ENCODE data around the gene FAM210B.
"Not testable (repeated sequence)": the region's sequence is repeated elsewhere in the genome, so short reads cannot be mapped to it uniquely, and the experiment has no call there.

FAM210B gene

GRCh38 chr20:56361900-56362299 is 3.1 kb downstream of the FAM210B start:
- DNase-seq = no peak

DNA sequence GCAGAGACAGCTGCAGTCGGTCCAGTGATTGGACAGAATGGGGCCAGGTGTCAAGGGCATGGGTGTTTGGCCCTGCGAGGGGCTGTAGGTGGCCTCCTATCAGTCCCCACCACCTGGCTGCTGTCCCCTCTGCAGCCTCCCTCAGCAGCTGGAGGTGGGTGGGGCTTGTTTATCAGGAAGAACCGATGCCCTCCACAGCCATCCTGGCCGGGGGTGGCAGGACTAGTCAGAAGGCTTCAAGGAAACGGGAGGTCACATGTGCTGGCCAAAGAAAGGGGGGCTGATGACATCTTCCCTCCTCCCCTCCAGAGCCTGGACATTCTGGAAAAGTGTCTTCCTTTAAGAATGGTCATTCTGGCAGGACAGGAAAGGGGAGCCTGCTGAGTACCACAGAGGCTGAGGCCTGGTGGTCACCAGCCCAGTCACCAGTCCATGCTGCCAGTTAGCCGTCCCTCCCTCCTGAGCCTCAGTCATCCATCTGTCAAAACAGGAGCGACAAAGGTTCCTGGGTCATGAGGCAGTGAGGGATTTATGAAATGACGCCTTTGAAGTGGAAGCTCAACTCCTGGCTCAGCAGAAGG is 4.1 kb downstream of the FAM210B start:
- no peak for DNase-seq

GRCh38 chr20:56363491-56363890 is 4.7 kb downstream of the FAM210B start:
- DNase-seq = no peak

DNA sequence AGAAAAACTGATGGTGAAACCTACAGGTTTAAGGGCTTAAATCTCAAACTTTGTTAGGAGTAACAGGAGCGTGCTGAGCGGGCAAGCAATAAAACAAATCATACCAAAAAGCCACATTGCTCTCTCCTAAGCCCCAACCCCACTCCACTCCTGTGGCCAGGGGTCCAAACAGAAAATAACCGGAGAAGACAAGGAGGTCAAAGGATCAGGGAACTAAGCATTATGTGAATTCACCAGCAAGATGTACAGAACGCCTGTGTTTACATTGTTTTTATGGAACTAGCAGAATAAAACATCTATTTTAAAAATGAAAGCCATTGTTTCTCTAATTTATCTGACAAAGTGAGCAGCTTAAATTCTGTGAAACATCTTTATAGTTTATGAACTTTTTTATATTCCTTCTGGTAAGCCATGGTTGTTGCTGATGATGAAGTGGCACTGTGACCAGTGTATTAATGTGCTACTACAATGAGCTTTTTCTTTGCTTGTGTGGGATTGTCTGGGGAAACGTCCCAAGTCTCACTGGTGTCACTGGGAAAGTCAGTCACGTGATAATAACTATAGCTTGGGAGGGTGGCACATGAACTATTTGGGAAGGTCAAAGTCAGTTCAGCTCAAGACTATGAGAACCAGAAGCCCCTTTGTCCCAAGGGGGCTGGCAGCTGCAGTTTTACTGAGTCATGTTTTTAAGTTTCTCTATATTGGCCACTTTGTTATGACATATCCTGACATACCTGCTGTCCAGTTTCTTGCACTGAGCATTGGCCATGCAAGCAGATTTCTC is 9.8 kb downstream of the FAM210B start:
- DNase-seq = no peak

GRCh38 chr20:56369179-56369578 is 10.4 kb downstream of the FAM210B start:
- DNase-seq = no peak

DNA sequence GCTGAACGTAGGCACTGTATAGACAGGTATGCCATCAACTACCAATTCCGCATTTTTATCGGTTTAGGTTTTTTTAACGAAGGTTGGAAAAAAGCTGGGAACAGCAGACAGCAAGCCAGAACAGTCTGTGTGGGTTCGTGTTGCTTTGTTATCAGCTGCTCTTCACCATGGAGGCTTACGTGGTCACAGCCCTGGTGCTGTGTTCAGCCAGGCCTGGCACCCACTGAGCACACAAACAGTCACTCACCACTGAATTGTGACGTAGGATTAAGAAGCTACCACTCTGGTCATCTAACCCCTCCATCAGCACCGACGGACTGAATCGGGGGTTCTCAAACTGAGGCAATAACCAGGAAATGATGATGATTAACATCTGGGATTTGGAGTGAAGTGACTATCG is 13.2 kb downstream of the FAM210B start:
- no peak for DNase-seq

DNA sequence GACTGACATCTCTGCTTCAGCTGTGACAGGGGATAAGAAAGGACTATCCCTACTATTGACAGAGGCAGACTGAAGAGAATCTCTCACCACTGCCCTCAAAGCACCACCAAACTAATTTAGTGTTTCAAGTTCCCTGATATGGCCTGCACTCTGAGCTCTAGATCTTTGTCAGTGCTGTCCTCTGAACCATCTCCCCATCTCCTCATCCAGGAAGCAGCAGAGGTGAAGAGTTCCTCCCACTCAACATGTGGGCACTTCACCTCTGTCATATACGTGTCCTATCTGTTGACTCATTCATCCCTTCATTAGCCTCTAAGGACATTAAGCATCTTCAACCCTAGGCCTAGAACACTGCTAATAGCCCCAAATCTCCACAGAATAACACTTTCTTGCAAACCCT is 14.1 kb downstream of the FAM210B start:
- no peak for DNase-seq

- DNase-seq = no peak
These were observed 15.2 kb downstream of the FAM210B start for GRCh38 chr20:56373942-56374341.

DNA sequence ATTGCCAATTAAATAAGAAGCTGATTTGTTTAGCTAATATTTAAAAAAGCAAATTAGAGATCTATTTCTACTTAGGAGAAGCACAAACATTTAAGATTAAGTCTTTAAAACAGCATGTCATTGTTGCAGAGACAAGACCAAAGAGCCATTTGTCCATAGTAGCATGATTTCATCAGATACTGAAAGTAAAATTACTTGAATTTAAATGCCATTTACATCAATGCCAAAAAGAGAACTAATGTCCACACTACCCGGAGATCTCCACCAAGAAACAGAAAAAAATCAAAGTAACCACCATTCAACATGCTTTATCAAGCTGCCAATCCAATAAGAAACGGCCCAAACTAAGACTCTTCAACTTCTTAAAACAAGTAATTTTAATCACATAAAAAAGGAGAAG is 17.6 kb downstream of the FAM210B start:
- DNase-seq = no peak

DNA sequence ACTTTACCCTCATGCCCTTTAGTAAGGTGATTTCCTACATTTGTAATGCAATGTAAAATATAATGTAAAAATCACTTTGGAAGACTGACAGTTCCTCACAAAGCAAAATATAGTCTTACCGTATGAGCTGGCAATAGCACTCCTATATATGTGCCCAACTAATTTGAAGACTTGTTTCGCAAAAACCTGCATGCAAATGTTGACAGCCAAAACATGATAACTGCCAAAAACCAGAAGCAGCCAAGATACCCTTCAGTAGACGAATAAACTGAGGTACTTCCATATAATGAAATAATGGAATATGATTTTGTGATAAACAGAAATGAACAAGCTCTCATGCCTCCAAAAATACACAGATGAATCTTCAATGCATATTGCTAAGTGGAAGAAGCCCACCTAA is 19.6 kb downstream of the FAM210B start:
- no peak for DNase-seq

DNA sequence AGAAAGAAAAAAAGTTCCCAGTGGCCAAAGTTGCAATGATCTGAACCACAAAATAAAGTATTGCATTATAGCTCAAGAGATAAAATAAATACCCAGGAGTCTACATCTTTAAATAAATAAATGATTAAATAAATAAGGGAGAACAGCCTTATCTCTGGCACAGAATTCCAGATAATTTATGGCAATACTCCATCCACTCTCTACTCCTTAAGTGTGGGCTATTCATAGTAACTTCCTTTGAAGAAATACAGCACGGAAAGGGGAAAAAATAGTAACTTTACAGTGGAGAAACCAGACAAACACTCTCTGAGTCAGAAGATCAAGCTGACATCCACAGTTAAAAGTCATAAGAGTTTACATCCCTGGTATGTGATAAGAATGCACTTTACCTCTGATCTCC is 21.6 kb downstream of the FAM210B start:
- DNase-seq = no peak

- DNase-seq = no peak
These were observed 22.7 kb downstream of the FAM210B start for GRCh38 chr20:56381501-56381900.

DNA sequence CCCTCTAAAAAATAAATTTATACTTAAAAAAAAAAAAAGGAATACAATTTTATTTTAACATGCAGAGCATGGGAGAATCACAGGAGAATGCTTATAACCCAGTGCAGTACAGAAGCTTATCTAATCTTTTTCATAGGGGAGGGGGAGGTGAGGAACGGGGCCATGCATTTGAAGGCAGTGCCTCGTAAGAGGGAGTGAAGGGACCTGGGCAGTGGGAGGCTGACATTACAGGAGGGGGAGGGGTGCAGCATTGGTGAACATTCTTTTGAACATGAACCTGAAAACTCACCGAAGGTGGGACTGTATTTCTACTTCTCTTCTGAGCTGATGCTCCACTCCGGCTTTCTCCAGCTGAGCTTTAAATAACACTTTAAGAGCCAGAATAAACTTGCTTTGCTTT is 23.9 kb downstream of the FAM210B start:
- no peak for DNase-seq

DNA sequence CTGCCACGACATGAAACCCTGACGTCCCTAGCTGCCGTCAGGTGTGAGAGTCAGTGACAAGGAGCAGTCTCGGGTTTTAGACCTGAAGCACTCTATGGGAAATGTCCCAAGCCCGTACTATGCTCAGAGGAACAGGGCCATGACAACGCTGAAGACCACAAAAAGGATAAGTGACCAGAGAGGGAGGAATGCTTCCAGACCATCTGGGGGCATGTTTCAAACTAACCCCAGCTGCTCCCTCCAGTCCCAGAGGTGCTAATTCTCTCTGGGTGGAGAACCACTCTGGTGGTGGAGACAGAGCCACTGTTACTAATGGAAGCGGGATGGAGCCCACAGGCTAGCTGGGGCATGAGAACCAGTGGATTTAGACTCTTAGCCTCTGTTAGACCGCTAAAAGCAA is 24.6 kb downstream of the FAM210B start:
- DNase-seq = no peak

DNA sequence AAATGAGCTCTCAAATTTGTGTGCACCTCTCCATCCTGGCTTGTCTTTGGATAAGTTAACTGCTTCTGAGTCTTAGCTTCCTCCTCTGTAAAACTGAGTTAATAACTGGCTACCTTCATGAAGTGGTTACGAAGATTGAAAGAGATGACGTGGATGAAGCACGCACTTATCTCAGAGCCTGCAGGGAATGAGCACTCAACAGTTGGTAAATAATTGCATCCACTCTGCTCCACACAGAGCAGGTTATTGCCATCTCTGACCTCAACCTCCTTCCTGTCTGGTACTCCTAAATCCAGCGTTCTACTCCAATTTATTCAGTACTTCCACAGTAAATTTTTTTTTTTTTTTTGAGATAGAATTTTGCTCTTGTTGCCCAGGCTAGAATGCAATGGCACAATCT is 26.4 kb downstream of the FAM210B start:
- no peak for DNase-seq

DNA sequence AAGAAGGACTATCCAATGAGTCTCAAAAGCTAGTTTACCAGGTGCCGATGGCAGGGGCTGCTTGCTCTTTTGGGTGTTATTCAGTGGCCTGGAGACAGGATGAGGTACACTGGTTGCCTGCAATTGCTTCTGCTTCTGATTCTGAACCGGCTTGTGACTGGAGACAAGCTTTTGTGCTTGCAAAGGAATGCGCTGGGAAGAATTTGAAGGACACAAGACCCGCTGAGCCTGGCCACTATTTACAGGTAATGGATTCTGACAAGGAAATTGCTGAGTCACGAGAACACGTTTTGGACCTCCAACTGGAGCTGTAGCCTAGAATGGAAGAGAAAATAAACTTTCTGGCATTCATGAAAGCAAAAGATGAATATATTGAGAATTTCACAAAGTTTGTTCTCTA is 27.4 kb downstream of the FAM210B start:
- no peak for DNase-seq

GRCh38 chr20:56388882-56389281 is 30.1 kb downstream of the FAM210B start:
- no peak for DNase-seq

DNA sequence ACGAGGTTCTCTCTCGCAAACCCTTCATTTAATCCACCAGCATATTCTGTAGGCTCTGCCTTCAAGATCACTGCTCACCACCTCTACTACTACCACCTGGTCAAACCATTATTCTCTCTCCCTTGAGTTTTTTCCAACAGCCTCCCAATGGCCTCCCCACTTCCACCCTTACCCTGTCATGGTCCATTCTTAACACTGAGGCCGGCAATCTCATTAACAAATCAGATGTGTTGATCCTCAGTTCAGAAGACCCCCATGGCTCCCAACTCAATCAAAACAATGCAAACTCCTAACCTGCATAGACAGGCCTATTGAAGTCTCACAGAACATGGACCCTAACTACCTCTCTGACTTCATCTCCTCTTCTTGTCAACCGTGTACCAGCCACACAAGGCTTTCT is 31.0 kb downstream of the FAM210B start:
- no peak for DNase-seq

DNA sequence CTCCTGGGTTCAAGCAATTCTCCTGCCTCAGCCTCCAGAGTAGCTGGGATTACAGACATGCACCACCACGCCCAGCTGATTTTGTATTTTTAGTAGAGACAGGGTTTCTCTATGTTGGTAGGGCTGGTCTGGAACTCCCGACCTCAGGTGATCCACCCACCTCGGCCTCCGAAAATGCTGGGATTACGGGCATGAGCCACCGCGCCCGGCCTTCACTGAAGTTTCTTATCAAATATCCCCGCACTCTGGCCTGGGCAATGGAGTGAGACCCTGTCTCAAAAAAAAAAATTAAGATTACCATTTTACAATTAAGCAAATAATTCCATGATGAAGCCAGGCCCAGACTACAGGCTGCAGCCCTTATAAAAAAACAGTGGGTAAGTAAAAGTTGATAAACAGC is 31.6 kb downstream of the FAM210B start:
- DNase-seq = not testable (repeated sequence)

GRCh38 chr20:56391037-56391436 is 32.3 kb downstream of the FAM210B start:
- no peak for DNase-seq

DNA sequence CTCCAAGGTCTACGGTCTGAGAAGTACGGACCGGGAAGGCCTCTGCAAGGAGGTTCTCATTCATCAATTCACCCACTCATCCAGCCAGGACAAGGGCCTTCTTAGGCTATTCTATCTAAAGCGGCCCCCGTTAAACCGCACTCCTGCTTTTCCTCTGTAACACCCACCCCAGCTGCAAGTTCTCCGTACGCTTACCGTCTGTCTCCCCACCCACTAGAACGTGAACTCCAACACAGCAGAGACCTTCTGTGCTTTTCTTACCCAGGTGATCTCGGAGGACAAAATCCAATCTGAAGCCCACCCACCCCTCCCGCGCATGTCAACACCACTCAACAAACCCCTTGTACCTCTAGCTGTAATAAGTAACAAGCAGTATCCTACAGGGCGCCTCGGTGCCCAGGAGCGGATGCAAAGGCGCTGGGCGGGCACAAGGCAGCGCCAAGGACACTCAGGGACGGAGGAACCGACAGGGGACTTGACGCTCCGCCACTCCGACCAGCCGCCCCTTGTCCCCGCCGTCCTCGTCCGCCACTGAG is 32.9 kb downstream of the FAM210B start:
- DNase-seq = no peak

GRCh38 chr20:56392132-56392880 is 33.5 kb downstream of the FAM210B start, which contains the start of the genes AURKA and CSTF1:
AURKA (minus strand) TSS chr20:56392215; CDS start chr20:56388197, 4,018 bp downstream.
CSTF1 (plus strand) TSS chr20:56392645; CDS start chr20:56395553, 2,908 bp downstream.
- DNase-seq = peak; percentile 96 to 99

DNA sequence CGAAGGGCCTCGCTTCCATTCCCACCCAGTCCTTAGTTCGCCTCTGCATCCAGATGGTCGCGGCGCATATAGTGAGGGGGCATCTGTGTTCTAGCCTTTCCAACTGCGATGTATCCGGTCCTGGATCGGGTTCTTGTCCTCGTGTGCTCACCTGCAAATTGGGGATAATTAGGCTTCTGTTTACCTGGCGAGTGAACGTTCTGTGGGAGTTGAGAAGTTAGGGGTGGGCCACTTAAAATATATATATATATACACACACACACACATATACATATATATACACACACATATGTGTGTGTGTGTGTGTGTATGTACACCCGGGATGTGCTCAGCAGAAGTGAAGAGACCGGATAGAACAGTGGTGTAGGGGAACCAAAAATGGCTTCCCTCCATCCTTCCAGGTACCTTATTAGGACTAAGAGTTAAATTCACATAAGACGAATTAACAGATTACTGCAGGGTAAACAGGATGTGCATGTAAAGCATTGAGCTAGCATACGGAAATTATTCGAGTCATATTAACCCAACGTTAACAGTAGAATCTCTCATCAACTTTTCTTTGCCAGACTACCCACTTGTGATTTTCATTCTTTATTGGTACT is 34.2 kb downstream of the FAM210B start:
- DNase-seq = no peak
